Fibroblast of lung (primary cell): ENCODE measurements around the gene ZNF17.

Experiments used
- CTCF ChIP-seq, 2 donors: IDR thresholded peaks in 1 of 2; conservative IDR thresholded peaks in 1 of 2; 1 replicate in 1 of 2; 2 replicates in 1 of 2; pipeline ENCODE4 v1.5.1; 2011 to 2012; ENCODE audit warnings: low read length in 2 of 2, control low read depth in 1 of 2, inconsistent platforms in 1 of 2, low read depth in 1 of 2, mild to moderate bottlenecking in 1 of 2
- EZH2 ChIP-seq: IDR thresholded peaks from 2 replicates; pipeline ENCODE4 v1.5.1; 2012; ENCODE audit warnings: low read length, control low read depth, mild to moderate bottlenecking; ENCODE audit errors: missing control alignments

GRCh38 chr19:57377498-57378146 is 33.3 kb upstream of the ZNF17 start:
- TF ChIP-seq CTCF (conservative IDR thresholded peaks at IDR 0.05 in 1 of 2, IDR thresholded peaks at IDR 0.05 in 1 of 2; ENCODE audit: low read depth in 1 of 2, low read length in 2 of 2), result no peak
- TF ChIP-seq EZH2, result no peak
